H1 (cell line): ENCODE data around the gene SMIM35. TPM values are rescaled to one million over a fixed set of nuclear protein-coding genes. Genes with fewer than 3 reads are reported as not detected.
A peak's percentile ranks its signal among the peaks of the same experiment; 100 is the strongest.

ENCODE experiments used
- CTCF ChIA-PET: fragments of 300-600 bp; sonication (Branson Sonifier 250); formaldehyde crosslinking; loops from one replicate; lab custom pipeline; 2021; ENCODE audit not compliant: partially characterized antibody; lab: Charles Lee
- POLR2A ChIA-PET: fragments of 300-600 bp; sonication (Branson Sonifier 250); formaldehyde crosslinking; loops from one replicate; lab custom pipeline; 2021; ENCODE audit warnings: inconsistent platforms; ENCODE audit not compliant: partially characterized antibody; lab: Charles Lee
- DNase-seq, 2 experiments: peaks; one replicate each; pipeline versions ENCODE4 v3.0.0 to v3.0.0-alpha.2; 2010 to 2022; ENCODE audit warnings: low spot score in 2 of 2, low read depth in 1 of 2, mixed read lengths in 1 of 2
- FAIRE-seq: peaks from 2 replicates; lab custom pipeline; 2011; peaks lifted over from hg19 to GRCh38; lab: Jason Lieb, UNC
- H2AFZ ChIP-seq: 2 replicates; pipeline ENCODE4 v1.8.1; 2012; ENCODE audit warnings: low read length, inconsistent platforms
- H2AK5ac ChIP-seq: 2 replicates; pipeline ENCODE4 v1.6.1; 2013; ENCODE audit warnings: low read depth, low read length
- H2BK120ac ChIP-seq: replicated peaks from 2 replicates; pipeline ENCODE3; 2013; ENCODE audit warnings: low read depth, low read length, inconsistent platforms
- H2BK12ac ChIP-seq: 2 replicates; pipeline ENCODE4 v1.6.1; 2013; ENCODE audit warnings: low read depth, low read length
- H2BK15ac ChIP-seq: 2 replicates; pipeline ENCODE4 v1.6.1; 2013; ENCODE audit warnings: low read length
- H2BK20ac ChIP-seq: 2 replicates; pipeline ENCODE4 v1.6.1; 2013; ENCODE audit warnings: low read length
- H2BK5ac ChIP-seq: 2 replicates; pipeline ENCODE4 v1.6.1; 2013; ENCODE audit warnings: low read depth, low read length
- H3K14ac ChIP-seq: 2 replicates; pipeline ENCODE4 v1.6.1; 2013; ENCODE audit warnings: inconsistent platforms; ENCODE audit not compliant: insufficient read length
- H3K18ac ChIP-seq: 2 replicates; pipeline ENCODE4 v1.6.1; 2013; ENCODE audit warnings: low read length; ENCODE audit errors: extremely low read depth
- H3K23ac ChIP-seq: 2 replicates; pipeline ENCODE4 v1.6.1; 2013; ENCODE audit warnings: inconsistent platforms; ENCODE audit not compliant: insufficient read length
- H3K23me2 ChIP-seq: 2 replicates; pipeline ENCODE4 v1.6.1; 2013; ENCODE audit warnings: low read depth, low read length
- H3K27ac ChIP-seq: 2 replicates; pipeline ENCODE4 v1.6.1; 2011; ENCODE audit warnings: low read depth, low read length, inconsistent platforms
- H3K27me3 ChIP-seq, 4 experiments: replicated peaks in 1 of 4; 1 replicate in 1 of 4; 2 replicates in 3 of 4; pipeline versions ENCODE4 v1.6.1 to v1.8.1; 2011 to 2013; ENCODE audit warnings: low read length in 3 of 4, mild to moderate bottlenecking in 3 of 4, inconsistent platforms in 2 of 4, mixed read lengths in 2 of 4, moderate library complexity in 1 of 4; ENCODE audit not compliant: control insufficient read depth in 3 of 4, insufficient read depth in 3 of 4; ENCODE audit errors: extremely low read depth in 1 of 4
- H3K36me3 ChIP-seq, 4 experiments: 2 replicates each; pipeline versions ENCODE4 v1.6.1 to v1.8.1; 2011 to 2013; ENCODE audit warnings: mild to moderate bottlenecking in 4 of 4, low read length in 3 of 4, moderate library complexity in 2 of 4, control low read depth in 1 of 4, inconsistent platforms in 1 of 4; ENCODE audit not compliant: insufficient read depth in 4 of 4, control insufficient read depth in 2 of 4
- H3K4ac ChIP-seq: replicated peaks from 2 replicates; pipeline ENCODE3; 2013; ENCODE audit warnings: low read length, low read depth, mixed read lengths, inconsistent platforms; ENCODE audit not compliant: insufficient read length
- H3K4me1 ChIP-seq, 4 experiments: replicated peaks in 1 of 4; 1 replicate in 1 of 4; 2 replicates in 3 of 4; pipeline versions ENCODE4 v1.6.1 to v1.8.1; 2011 to 2013; ENCODE audit warnings: low read length in 3 of 4, inconsistent platforms in 2 of 4, mixed read lengths in 1 of 4; ENCODE audit not compliant: insufficient read depth in 4 of 4, control insufficient read depth in 3 of 4
- H3K4me2 ChIP-seq, 2 experiments: 2 replicates each; pipeline versions ENCODE4 v1.6.1 to v1.8.1; 2011 to 2013; ENCODE audit warnings: low read depth in 2 of 2, low read length in 2 of 2, control low read depth in 1 of 2, inconsistent platforms in 1 of 2, mild to moderate bottlenecking in 1 of 2; ENCODE audit not compliant: insufficient read depth in 1 of 2
- H3K4me3 ChIP-seq, 4 experiments: fragments of 200-600, 300-600 bp in 1 of 4; sonication (generic), shearing (Covaris generic), sonication (Bioruptor Twin) in 1 of 4; 2 replicates each; pipeline versions ENCODE4 v1.5.1 to v1.8.1; 2011 to 2016; ENCODE audit warnings: low read length in 4 of 4, low read depth in 3 of 4, control low read depth in 2 of 4, inconsistent platforms in 2 of 4, mild to moderate bottlenecking in 2 of 4, mixed read lengths in 1 of 4, moderate library complexity in 1 of 4; ENCODE audit not compliant: insufficient read depth in 2 of 4; ENCODE audit errors: extremely low read depth in 1 of 4
- H3K56ac ChIP-seq: replicated peaks from 2 replicates; pipeline ENCODE3; 2013; ENCODE audit warnings: low read depth, mild to moderate bottlenecking, mixed read lengths, low read length, inconsistent platforms; ENCODE audit not compliant: insufficient read length
- H3K79me1 ChIP-seq: 2 replicates; pipeline ENCODE4 v1.6.1; 2013; ENCODE audit warnings: low read depth, low read length, control low read depth
- H3K79me2 ChIP-seq, 2 experiments: 2 replicates each; pipeline versions ENCODE4 v1.6.1 to v1.8.1; 2012 to 2013; ENCODE audit warnings: low read length in 2 of 2, mild to moderate bottlenecking in 2 of 2, inconsistent platforms in 1 of 2; ENCODE audit not compliant: insufficient read depth in 2 of 2, control insufficient read depth in 1 of 2
- H3K9ac ChIP-seq, 4 experiments: replicated peaks in 1 of 4; 1 replicate in 1 of 4; 2 replicates in 3 of 4; pipeline versions ENCODE4 v1.6.1 to v1.8.1; 2011 to 2013; ENCODE audit warnings: low read depth in 3 of 4, low read length in 3 of 4, control low read depth in 2 of 4, mild to moderate bottlenecking in 2 of 4, moderate library complexity in 2 of 4, inconsistent platforms in 1 of 4; ENCODE audit errors: extremely low read depth in 1 of 4
- H3K9me3 ChIP-seq, 2 experiments: 2 replicates each; pipeline versions ENCODE4 v1.6.1 to v1.8.1; 2012 to 2013; ENCODE audit warnings: mild to moderate bottlenecking in 2 of 2, moderate library complexity in 2 of 2, control low read depth in 1 of 2, inconsistent platforms in 1 of 2, low read depth in 1 of 2, low read length in 1 of 2, mixed read lengths in 1 of 2; ENCODE audit not compliant: insufficient read depth in 2 of 2
- H4K20me1 ChIP-seq, 2 experiments: replicated peaks in 1 of 2; 2 replicates each; pipeline versions ENCODE3 to v1.8.1; 2011 to 2013; ENCODE audit warnings: inconsistent platforms in 2 of 2, low read length in 2 of 2, mild to moderate bottlenecking in 1 of 2; ENCODE audit not compliant: insufficient read depth in 2 of 2, control insufficient read depth in 1 of 2
- H4K5ac ChIP-seq: 2 replicates; pipeline ENCODE4 v1.6.1; 2013; ENCODE audit warnings: low read length, low read depth, mixed read lengths, inconsistent platforms; ENCODE audit not compliant: insufficient read length
- H4K8ac ChIP-seq: 2 replicates; pipeline ENCODE4 v1.8.0; 2013; ENCODE audit warnings: mild to moderate bottlenecking, moderate library complexity, low read length, inconsistent platforms; ENCODE audit not compliant: insufficient read depth; ENCODE audit errors: extremely low read depth
- H4K91ac ChIP-seq: replicated peaks from 2 replicates; pipeline ENCODE3; 2013; ENCODE audit warnings: low read length, mixed read lengths, inconsistent platforms; ENCODE audit not compliant: insufficient read length
- BACH1 ChIP-seq: IDR thresholded peaks from 2 replicates; pipeline ENCODE4 v1.6.1; 2012; ENCODE audit warnings: low read length, improper control_type of control experiment
- CTBP2 ChIP-seq: IDR thresholded peaks from 2 replicates; pipeline ENCODE4 v1.7.0; 2011; ENCODE audit warnings: borderline replicate concordance, mild to moderate bottlenecking, moderate library complexity, mixed read lengths, low read length; ENCODE audit not compliant: insufficient read depth, insufficient read length
- CTCF ChIP-seq, 3 experiments: IDR thresholded peaks; 1 replicate in 2 of 3; 2 replicates in 1 of 3; pipeline versions ENCODE4 v1.5.1 to v1.6.1; 2011; ENCODE audit warnings: low read length in 3 of 3, mild to moderate bottlenecking in 3 of 3, inconsistent platforms in 2 of 3, low read depth in 1 of 3, moderate library complexity in 1 of 3; ENCODE audit not compliant: insufficient read depth in 1 of 3; ENCODE audit errors: control extremely low read depth in 1 of 3
- FOSL1 ChIP-seq: IDR thresholded peaks from 2 replicates; pipeline ENCODE4 v1.6.1; 2011; ENCODE audit warnings: mild to moderate bottlenecking, low read depth, low read length, moderate library complexity; ENCODE audit not compliant: insufficient read depth
- GTF2F1 ChIP-seq: IDR thresholded peaks from 2 replicates; pipeline ENCODE4 v1.6.1; 2012; ENCODE audit warnings: low read depth, low read length, improper control_type of control experiment, borderline replicate concordance
- NRF1 ChIP-seq: IDR thresholded peaks from 2 replicates; pipeline ENCODE4 v1.6.1; 2011; ENCODE audit warnings: mild to moderate bottlenecking, low read depth, low read length, improper control_type of control experiment
- SAP30 ChIP-seq: fragments of 300-600 bp; sonication (generic); IDR thresholded peaks from 2 replicates; pipeline ENCODE4 v1.7.1; 2012; ENCODE audit warnings: low read length, moderate library complexity, mild to moderate bottlenecking, inconsistent platforms; ENCODE audit not compliant: insufficient read depth, insufficient replicate concordance
- TAF1 ChIP-seq: IDR thresholded peaks from 2 replicates; pipeline ENCODE4 v1.6.1; 2011; ENCODE audit warnings: mild to moderate bottlenecking, low read depth, low read length
- WGBS, 2 experiments: shearing (Covaris generic) in 1 of 2; methylation state at CpG; one replicate each; pipeline versions ENCODE4 v1.1.6 to v1.1.7; 2013 to 2015; ENCODE audit warnings: low lambda C conversion rate in 2 of 2, mixed read lengths in 2 of 2, inconsistent platforms in 1 of 2, low coverage in 1 of 2, missing lambda C conversion rate in 1 of 2; ENCODE audit not compliant: insufficient replicate concordance in 2 of 2, insufficient coverage in 1 of 2, insufficient read length in 1 of 2; ENCODE audit errors: extremely low coverage in 1 of 2, missing lambda C conversion rate in 1 of 2; 5-methylcytosine and 5-hydroxymethylcytosine counted together
- polyA plus RNA-seq, 7 experiments: library from polyadenylated mRNA; depleted of rRNA in 3 of 7; stranded (reverse) in 5 of 7; unstranded in 2 of 7; fragments of >200 nt in 5 of 7; fragments of 200-250 nt in 2 of 7; gene quantifications; 1 replicate in 5 of 7; 2 replicates in 1 of 7; 4 replicates in 1 of 7; pipeline versions ENCODE4 v1.2.1 to v1.2.3, GENCODE V29; 2011 to 2013; ENCODE audit warnings: missing spikeins in 2 of 7, mixed read lengths in 2 of 7
- total RNA-seq: library from RNA; stranded (reverse); fragmentation: NEBNext Ultra II Directional; extraction: Animal tissue kit (Norgen Biotek cat#: 25700); gene quantifications from 2 replicates; pipeline ENCODE4 v1.2.1, GENCODE V29; 2021

SMIM35 gene
- total and polyA plus RNA-seq, 2 of the 8 experiments (the other 6 are each of a cell fraction or from before 2014, with no cell fraction given): not detected

- WGBS, 2 experiments: 92% methylated on average over 7 of the region's 7 CpGs; no CpG with 5 or more reads in 1 of the 2 experiments
- no peak overlapping the region for H2BK12ac ChIP-seq
- H3K9ac ChIP-seq: no peak overlapping the region
- no peak overlapping the region for H2AFZ ChIP-seq
- no peak overlapping the region for H3K23ac ChIP-seq
- H3K56ac ChIP-seq: no peak overlapping the region
- H3K9me3 ChIP-seq: no peaks in the 10 kb centered on the region
- CTCF ChIA-PET: interaction anchor here (0.9 to 1.3 kb wide), 5 partner anchors 8 to 49 kb away, joined by 3 to 6 read pairs (median 4); partner anchors contain the start of gene IL10RA
- POLR2A ChIA-PET: no interaction called here
- DNase-seq (peak in 1 of 2 experiments; percentile 29), FAIRE-seq (no peak)
- H2BK20ac ChIP-seq: no peak overlapping the region
- no peak overlapping the region for H3K4me2 ChIP-seq
- H3K4me3 ChIP-seq: no peak overlapping the region
- H3K27ac ChIP-seq: no peak overlapping the region
- no peaks in the 10 kb centered on the region; a peak in 1 of 4 replicates for H3K79me2 ChIP-seq
- no peak overlapping the region for H3K14ac ChIP-seq
- H3K18ac ChIP-seq: no peak overlapping the region
- H2BK120ac ChIP-seq: no peak overlapping the region
- H4K5ac ChIP-seq: no peak overlapping the region
- H3K23me2 ChIP-seq: no peaks in the 10 kb centered on the region
- no peaks in the 10 kb centered on the region for H3K36me3 ChIP-seq
- H2BK5ac ChIP-seq: no peak overlapping the region
- H3K4ac ChIP-seq: no peak overlapping the region
- no peaks in the 10 kb centered on the region for H3K79me1 ChIP-seq
- no peak overlapping the region for H2AK5ac ChIP-seq
- peaks cover 0 to 2% (median 0%) of the 10 kb centered on the region in 4 experiments; a peak in 1 of 7 replicates for H3K27me3 ChIP-seq
- no peak overlapping the region for H4K8ac ChIP-seq
- no peak overlapping the region for H4K91ac ChIP-seq
- H2BK15ac ChIP-seq: no peak overlapping the region
- no peaks in the 10 kb centered on the region for H4K20me1 ChIP-seq
- H3K4me1 ChIP-seq: no peaks in the 10 kb centered on the region; a peak in 2 of 7 replicates
- TF ChIP-seq CTCF (IDR thresholded peaks at IDR 0.05; ENCODE audit: control extremely low read depth in 1 of 3, insufficient read depth in 1 of 3, low read depth in 1 of 3, low read length in 3 of 3) (no peak), SAP30 (no peak), CTBP2 (no peak), FOSL1 (no peak), NRF1 (no peak), BACH1 (no peak), GTF2F1 (no peak), TAF1 (no peak)
Measured at GRCh38 chr11:118004543-118005223, 82.1 kb downstream of the SMIM35 start.
